Measurements from ENCODE around the gene ITGA1. TPM values are rescaled to one million over a fixed set of nuclear protein-coding genes. Genes with fewer than 3 reads are reported as not detected.

Gene ITGA1
- total and polyA plus RNA-seq, 2 of the 8 experiments (the other 6 are each of a cell fraction or from before 2014, with no cell fraction given), result 2.3 to 9.0 TPM

GRCh38 chr5:53001541-53001940, 213.8 kb downstream of the ITGA1 start:
- Histone ChIP-seq H3K23ac (ENCODE audit: insufficient read length) (no peak overlapping the region), H4K8ac (ENCODE audit: extremely low read depth, insufficient read depth, low read length) (no peak overlapping the region), H3K4ac (replicated peaks; ENCODE audit: insufficient read length, low read depth, low read length) (no peak overlapping the region), H3K9me3 (ENCODE audit: insufficient read depth in 2 of 2, low read depth in 1 of 2, low read length in 1 of 2) (no peaks in the 10 kb centered on the region), H4K20me1 (replicated peaks in 1 of 2; ENCODE audit: control insufficient read depth in 1 of 2, insufficient read depth in 2 of 2, low read length in 2 of 2) (no peaks in the 10 kb centered on the region), H3K27ac (ENCODE audit: low read depth, low read length) (no peak overlapping the region), H2BK20ac (ENCODE audit: low read length) (no peak overlapping the region), H3K23me2 (ENCODE audit: low read depth, low read length) (no peaks in the 10 kb centered on the region), H3K4me1 (replicated peaks in 1 of 4; ENCODE audit: control insufficient read depth in 3 of 4, insufficient read depth in 4 of 4, low read length in 3 of 4) (no peaks in the 10 kb centered on the region), H3K18ac (ENCODE audit: extremely low read depth, low read length) (no peak overlapping the region), H2AFZ (ENCODE audit: low read length) (no peak overlapping the region), H3K14ac (ENCODE audit: insufficient read length) (no peak overlapping the region), H3K4me2 (ENCODE audit: insufficient read depth in 1 of 2, low read depth in 2 of 2, low read length in 2 of 2) (no peak overlapping the region), H2BK5ac (ENCODE audit: low read depth, low read length) (no peak overlapping the region), H3K56ac (replicated peaks; ENCODE audit: insufficient read length, low read depth, low read length) (no peak overlapping the region), H2AK5ac (ENCODE audit: low read depth, low read length) (no peak overlapping the region), H3K79me2 (ENCODE audit: control insufficient read depth in 1 of 2, insufficient read depth in 2 of 2, low read length in 2 of 2) (no peaks in the 10 kb centered on the region), H3K36me3 (ENCODE audit: control insufficient read depth in 2 of 4, insufficient read depth in 4 of 4, low read length in 3 of 4) (no peaks in the 10 kb centered on the region), H3K9ac (replicated peaks in 1 of 4; ENCODE audit: extremely low read depth in 1 of 4, low read depth in 3 of 4, low read length in 3 of 4) (no peak overlapping the region), H3K79me1 (ENCODE audit: low read depth, low read length) (no peaks in the 10 kb centered on the region), H3K4me3 (ENCODE audit: extremely low read depth in 1 of 4, insufficient read depth in 2 of 4, low read depth in 3 of 4, low read length in 4 of 4) (no peak overlapping the region), H2BK12ac (ENCODE audit: low read depth, low read length) (no peak overlapping the region), H4K5ac (ENCODE audit: insufficient read length, low read depth, low read length) (no peak overlapping the region), H3K27me3 (replicated peaks in 1 of 4; ENCODE audit: control insufficient read depth in 3 of 4, extremely low read depth in 1 of 4, insufficient read depth in 3 of 4, low read length in 3 of 4) (peaks cover 0 to 2% (median 0%) of the 10 kb centered on the region in 4 experiments; a peak in 1 of 7 replicates), H4K91ac (replicated peaks; ENCODE audit: insufficient read length, low read length) (no peak overlapping the region), H2BK120ac (replicated peaks; ENCODE audit: low read depth, low read length) (no peak overlapping the region), H2BK15ac (ENCODE audit: low read length) (no peak overlapping the region)
- no peak for DNase-seq (ENCODE audit: low read depth in 1 of 2, low spot score in 2 of 2)
- ChIA-PET CTCF (ENCODE audit: partially characterized antibody) (no interaction called here), POLR2A (ENCODE audit: partially characterized antibody) (no interaction called here)
- 91% methylated on average over 4 of the region's 4 CpGs; no CpG with 5 or more reads in 1 of the 2 experiments for WGBS, 2 experiments (ENCODE audit: extremely low coverage in 1 of 2, insufficient coverage in 1 of 2, insufficient read length in 1 of 2, insufficient replicate concordance in 2 of 2, low coverage in 1 of 2, low lambda C conversion rate in 2 of 2, missing lambda C conversion rate in 1 of 2)
- TF ChIP-seq SAP30 (IDR thresholded peaks at IDR 0.05; ENCODE audit: insufficient read depth, insufficient replicate concordance, low read length), result no peak
- no peak for FAIRE-seq
